ENCODE data around the gene TRAPPC1.

Gene TRAPPC1

GRCh38 chr17:7932949-7933348 is 1.2 kb upstream of the TRAPPC1 start:
- TF ChIP-seq POLR2A (IDR thresholded peaks at IDR 0.05; ENCODE audit: extremely low read depth, insufficient read length) (no peak), MAX (IDR thresholded peaks at IDR 0.05; ENCODE audit: low read depth, low read length) (no peak), MYC (IDR thresholded peaks at IDR 0.05; ENCODE audit: low read depth, low read length) (no peak), CTCF (IDR thresholded peaks at IDR 0.05; ENCODE audit: low read depth, low read length) (no peak)
- H3K4me3 ChIP-seq (ENCODE audit: low read depth, low read length): peak overlapping the region; percentile 88
- DNase-seq (ENCODE audit: low read depth): peak; percentile 82

GRCh38 chr17:7932483-7932891 is 741 bp upstream of the TRAPPC1 start:
- no peak for TF ChIP-seq POLR2A (IDR thresholded peaks at IDR 0.05; ENCODE audit: extremely low read depth, insufficient read length)
- TF ChIP-seq CTCF (IDR thresholded peaks at IDR 0.05; ENCODE audit: low read depth, low read length): no peak
- no peak for TF ChIP-seq MAX (IDR thresholded peaks at IDR 0.05; ENCODE audit: low read depth, low read length)
- TF ChIP-seq MYC (IDR thresholded peaks at IDR 0.05; ENCODE audit: low read depth, low read length): no peak
- peak overlapping the region; percentile 88 for H3K4me3 ChIP-seq (ENCODE audit: low read depth, low read length)
- DNase-seq (ENCODE audit: low read depth): peak; percentile 44

- TF ChIP-seq MYC (IDR thresholded peaks at IDR 0.05; ENCODE audit: low read depth, low read length): no peak
- H3K4me3 ChIP-seq (ENCODE audit: low read depth, low read length): peak overlapping the region; percentile 88
- no peak for DNase-seq (ENCODE audit: low read depth)
These were observed 710 bp downstream of the TRAPPC1 start for GRCh38 chr17:7930841-7931631.

- DNase-seq (ENCODE audit: low read depth): no peak
- H3K4me3 ChIP-seq (ENCODE audit: low read depth, low read length): no peak within 1 kb of the TSS
- TF ChIP-seq MAX (IDR thresholded peaks at IDR 0.05; ENCODE audit: low read depth, low read length) (no peak), MYC (IDR thresholded peaks at IDR 0.05; ENCODE audit: low read depth, low read length) (no peak), CTCF (IDR thresholded peaks at IDR 0.05; ENCODE audit: low read depth, low read length) (no peak), POLR2A (IDR thresholded peaks at IDR 0.05; ENCODE audit: extremely low read depth, insufficient read length) (no peak)
These were observed 2.4 kb downstream of the TRAPPC1 start, which contains the start of gene KCNAB3 for GRCh38 chr17:7929158-7930023. Gene KCNAB3 (minus strand): TSS chr17:7929856. CDS start chr17:7929435, 421 bp downstream.

GRCh38 chr17:7927596-7927995 is 4.2 kb downstream of the TRAPPC1 start:
- DNase-seq (ENCODE audit: low read depth): no peak
- TF ChIP-seq MAX (IDR thresholded peaks at IDR 0.05; ENCODE audit: low read depth, low read length) (no peak), MYC (IDR thresholded peaks at IDR 0.05; ENCODE audit: low read depth, low read length) (no peak), POLR2A (IDR thresholded peaks at IDR 0.05; ENCODE audit: extremely low read depth, insufficient read length) (no peak), CTCF (IDR thresholded peaks at IDR 0.05; ENCODE audit: low read depth, low read length) (no peak)
- H3K4me3 ChIP-seq (ENCODE audit: low read depth, low read length): no peak overlapping the region
